Mesenchymal stem cell (in vitro differentiated cells and primary cell): ENCODE results near the gene GRIK4.

Experiments used
- DNase-seq: peaks from one replicate; pipeline ENCODE4 v3.0.0-alpha.2; 2013
- H2AFZ ChIP-seq: one replicate; pipeline ENCODE4 v1.6.1; 2013; ENCODE audit warnings: low read depth, mild to moderate bottlenecking, control low read depth, inconsistent platforms, low read length, moderate library complexity
- H2AK5ac ChIP-seq: 2 replicates; pipeline ENCODE4 v1.6.1; 2013; ENCODE audit warnings: low read length, moderate library complexity, mild to moderate bottlenecking, inconsistent platforms; ENCODE audit not compliant: severe bottlenecking
- H2BK120ac ChIP-seq: one replicate; pipeline ENCODE4 v1.6.1; 2013; ENCODE audit warnings: low read depth, mild to moderate bottlenecking, inconsistent platforms, low read length, moderate library complexity
- H2BK12ac ChIP-seq, 2 experiments: one replicate each; pipeline ENCODE4 v1.6.1; 2013; ENCODE audit warnings: inconsistent platforms in 2 of 2, low read length in 2 of 2, mild to moderate bottlenecking in 2 of 2, moderate library complexity in 2 of 2, control low read depth in 1 of 2
- H2BK15ac ChIP-seq: one replicate; pipeline ENCODE4 v1.6.1; 2013; ENCODE audit warnings: mild to moderate bottlenecking, low read depth, inconsistent platforms; ENCODE audit not compliant: poor library complexity, severe bottlenecking
- H2BK5ac ChIP-seq: 2 replicates; pipeline ENCODE4 v1.6.1; 2013; ENCODE audit warnings: low read depth, mild to moderate bottlenecking, low read length, control low read depth, inconsistent platforms; ENCODE audit not compliant: poor library complexity, severe bottlenecking
- H3K14ac ChIP-seq, 2 experiments: one replicate each; pipeline ENCODE4 v1.6.1; 2013; ENCODE audit warnings: inconsistent platforms in 2 of 2, low read length in 2 of 2, control low read depth in 1 of 2, mild to moderate bottlenecking in 1 of 2, moderate library complexity in 1 of 2
- H3K18ac ChIP-seq, 2 experiments: one replicate each; pipeline ENCODE4 v1.6.1; 2013; ENCODE audit warnings: inconsistent platforms in 2 of 2, low read length in 2 of 2, control low read depth in 1 of 2, low read depth in 1 of 2, mild to moderate bottlenecking in 1 of 2
- H3K23ac ChIP-seq, 2 experiments: one replicate each; pipeline ENCODE4 v1.6.1; 2013; ENCODE audit warnings: inconsistent platforms in 2 of 2, low read length in 2 of 2, mild to moderate bottlenecking in 2 of 2, moderate library complexity in 2 of 2, control low read depth in 1 of 2
- H3K27ac ChIP-seq: 2 replicates; pipeline ENCODE4 v1.5.1; 2013; ENCODE audit warnings: mild to moderate bottlenecking, moderate library complexity, low read length, control low read depth, inconsistent platforms; ENCODE audit not compliant: poor library complexity, severe bottlenecking
- H3K27me3 ChIP-seq, 2 experiments: 2 replicates each; pipeline versions ENCODE4 v1.6.1 to v1.7.0; 2013; ENCODE audit warnings: low read length in 2 of 2, mild to moderate bottlenecking in 2 of 2, moderate library complexity in 2 of 2, control low read depth in 1 of 2, inconsistent platforms in 1 of 2; ENCODE audit not compliant: control insufficient read depth in 1 of 2, insufficient read depth in 1 of 2
- H3K36me3 ChIP-seq, 2 experiments: 2 replicates each; pipeline versions ENCODE4 v1.6.1 to v1.7.0; 2013; ENCODE audit warnings: low read length in 2 of 2, control low read depth in 1 of 2, inconsistent platforms in 1 of 2, low read depth in 1 of 2, mild to moderate bottlenecking in 1 of 2; ENCODE audit not compliant: insufficient read depth in 2 of 2, control insufficient read depth in 1 of 2
- H3K4ac ChIP-seq, 2 experiments: one replicate each; pipeline ENCODE4 v1.6.1; 2013; ENCODE audit warnings: inconsistent platforms in 2 of 2, low read length in 2 of 2, mild to moderate bottlenecking in 2 of 2, moderate library complexity in 2 of 2, control low read depth in 1 of 2, low read depth in 1 of 2
- H3K4me1 ChIP-seq: 2 replicates; pipeline ENCODE4 v1.6.1; 2013; ENCODE audit warnings: low read depth, low read length, control low read depth; ENCODE audit not compliant: control insufficient read depth, insufficient read depth
- H3K4me2 ChIP-seq: 2 replicates; pipeline ENCODE4 v1.6.1; 2013; ENCODE audit warnings: low read length, mild to moderate bottlenecking, inconsistent platforms; ENCODE audit not compliant: poor library complexity, severe bottlenecking
- H3K4me3 ChIP-seq, 2 experiments: 2 replicates each; pipeline versions ENCODE4 v1.5.1 to v1.7.0; 2013; ENCODE audit warnings: low read length in 2 of 2, mild to moderate bottlenecking in 2 of 2, control low read depth in 1 of 2, low read depth in 1 of 2; ENCODE audit not compliant: insufficient read depth in 1 of 2
- H3K79me1 ChIP-seq: replicated peaks from 2 replicates; pipeline ENCODE4 v1.6.1; 2013; ENCODE audit warnings: mild to moderate bottlenecking, control low read depth, low read length, inconsistent platforms; ENCODE audit not compliant: poor library complexity, severe bottlenecking
- H3K9ac ChIP-seq: 2 replicates; pipeline ENCODE4 v1.7.0; 2013; ENCODE audit warnings: mild to moderate bottlenecking, low read length, moderate library complexity
- H3K9me3 ChIP-seq: 2 replicates; pipeline ENCODE4 v1.7.0; 2013; ENCODE audit warnings: mild to moderate bottlenecking, low read length; ENCODE audit not compliant: control insufficient read depth
- H4K8ac ChIP-seq: one replicate; pipeline ENCODE4 v1.6.1; 2013; ENCODE audit warnings: inconsistent platforms, mild to moderate bottlenecking, low read length, moderate library complexity
- H4K91ac ChIP-seq: one replicate; pipeline ENCODE4 v1.6.1; 2013; ENCODE audit warnings: mild to moderate bottlenecking, low read length, inconsistent platforms
- WGBS: methylation state at CpG from one replicate; pipeline ENCODE4 v1.1.7; 2013; ENCODE audit warnings: mixed read lengths; 5-methylcytosine and 5-hydroxymethylcytosine counted together

GRIK4 gene

GRCh38 chr11:120630122-120630521 lies 118.6 kb downstream of the GRIK4 start:
- Histone ChIP-seq H2BK120ac (no peak overlapping the region), H2BK5ac (no peak overlapping the region), H3K9ac (no peak overlapping the region), H3K79me1 (no peaks in the 10 kb centered on the region), H3K14ac (no peak overlapping the region), H3K4me2 (no peak overlapping the region), H3K18ac (no peak overlapping the region), H3K4ac (no peak overlapping the region), H4K8ac (no peak overlapping the region), H2BK12ac (no peak overlapping the region), H3K23ac (no peak overlapping the region), H3K9me3 (no peaks in the 10 kb centered on the region), H2AFZ (no peak overlapping the region), H3K4me3 (no peak overlapping the region), H3K4me1 (no peaks in the 10 kb centered on the region), H2AK5ac (no peak overlapping the region), H2BK15ac (no peak overlapping the region), H4K91ac (no peak overlapping the region), H3K36me3 (no peaks in the 10 kb centered on the region), H3K27me3 (peaks cover 70 to 89% of the 10 kb centered on the region in 2 experiments), H3K27ac (no peak overlapping the region)
- no peak for DNase-seq
- WGBS: 68% methylated on average over 2 of the region's 2 CpGs

- H2BK5ac ChIP-seq: no peak overlapping the region
- no peak overlapping the region for H2AFZ ChIP-seq
- no peaks in the 10 kb centered on the region for H3K79me1 ChIP-seq
- no peak overlapping the region for H3K27ac ChIP-seq
- no peak overlapping the region for H3K4ac ChIP-seq
- 62% methylated on average over 3 of the region's 3 CpGs for WGBS
- no peak overlapping the region for H2BK15ac ChIP-seq
- no peak overlapping the region for H2BK12ac ChIP-seq
- no peak overlapping the region for H3K18ac ChIP-seq
- H3K23ac ChIP-seq: no peak overlapping the region
- H2BK120ac ChIP-seq: no peak overlapping the region
- H3K4me2 ChIP-seq: no peak overlapping the region
- H2AK5ac ChIP-seq: no peak overlapping the region
- H4K8ac ChIP-seq: no peak overlapping the region
- H3K4me1 ChIP-seq: no peaks in the 10 kb centered on the region
- peak; percentile 1 for DNase-seq
- H4K91ac ChIP-seq: no peak overlapping the region
- peaks cover 78 to 89% of the 10 kb centered on the region in 2 experiments for H3K27me3 ChIP-seq
- no peaks in the 10 kb centered on the region for H3K36me3 ChIP-seq
- no peak overlapping the region for H3K4me3 ChIP-seq
- no peaks in the 10 kb centered on the region for H3K9me3 ChIP-seq
- H3K9ac ChIP-seq: no peak overlapping the region
- no peak overlapping the region for H3K14ac ChIP-seq
These were observed 121.0 kb downstream of the GRIK4 start for GRCh38 chr11:120632579-120632978.

GRCh38 chr11:120633616-120634393 lies 122.3 kb downstream of the GRIK4 start:
- Histone ChIP-seq H4K91ac (no peak overlapping the region), H4K8ac (no peak overlapping the region), H3K23ac (no peak overlapping the region), H3K27me3 (peaks cover 73 to 79% of the 10 kb centered on the region in 2 experiments), H3K9ac (no peak overlapping the region), H2AK5ac (no peak overlapping the region), H3K4me1 (no peaks in the 10 kb centered on the region), H3K14ac (no peak overlapping the region), H2BK12ac (no peak overlapping the region), H2AFZ (no peak overlapping the region), H3K36me3 (no peaks in the 10 kb centered on the region), H3K4me2 (no peak overlapping the region), H3K79me1 (no peaks in the 10 kb centered on the region), H2BK15ac (no peak overlapping the region), H2BK120ac (no peak overlapping the region), H3K18ac (no peak overlapping the region), H2BK5ac (no peak overlapping the region), H3K27ac (no peak overlapping the region), H3K4me3 (no peak overlapping the region), H3K4ac (no peak overlapping the region), H3K9me3 (no peaks in the 10 kb centered on the region)
- 59% methylated on average over 15 of the region's 15 CpGs for WGBS
- DNase-seq: no peak

GRCh38 chr11:120634706-120635105 lies 123.2 kb downstream of the GRIK4 start:
- Histone ChIP-seq H4K8ac (no peak overlapping the region), H3K4me1 (no peaks in the 10 kb centered on the region), H2BK5ac (no peak overlapping the region), H3K4me2 (no peak overlapping the region), H3K23ac (no peak overlapping the region), H3K18ac (no peak overlapping the region), H3K9me3 (no peaks in the 10 kb centered on the region), H2BK15ac (no peak overlapping the region), H3K9ac (no peak overlapping the region), H2BK12ac (no peak overlapping the region), H3K4me3 (no peak overlapping the region), H2BK120ac (no peak overlapping the region), H2AFZ (no peak overlapping the region), H2AK5ac (no peak overlapping the region), H4K91ac (no peak overlapping the region), H3K27me3 (peaks cover 73 to 78% of the 10 kb centered on the region in 2 experiments), H3K27ac (no peak overlapping the region), H3K36me3 (no peaks in the 10 kb centered on the region), H3K4ac (no peak overlapping the region), H3K79me1 (no peaks in the 10 kb centered on the region), H3K14ac (no peak overlapping the region)
- no peak for DNase-seq
- 82% methylated on average over 13 of the region's 13 CpGs for WGBS
